ENCODE measurements around the gene AHSP.
"Not testable (repeated sequence)": the region's sequence is repeated elsewhere in the genome, so short reads cannot be mapped to it uniquely, and the experiment has no call there.

Gene AHSP

DNA sequence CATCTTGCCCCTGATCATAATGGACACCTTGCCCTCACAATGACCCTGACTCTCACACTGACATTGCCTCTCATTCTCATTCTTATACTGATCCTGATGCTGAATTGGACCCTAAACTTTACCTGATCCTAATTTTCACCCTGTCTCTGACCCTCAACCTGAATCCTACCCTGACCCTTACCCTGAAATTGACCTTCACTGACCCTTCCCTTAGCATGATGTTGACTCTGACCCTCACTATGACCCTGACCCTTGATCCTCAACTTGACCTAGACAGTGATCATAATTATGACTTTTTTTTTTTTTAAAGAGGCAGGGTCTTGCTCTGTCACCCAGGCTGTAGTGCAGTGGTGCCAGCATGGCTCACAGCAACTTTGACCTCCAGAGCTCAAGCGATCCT lies 3.4 kb downstream of the AHSP start:
- no peak for DNase-seq (ENCODE audit: low spot score)

DNA sequence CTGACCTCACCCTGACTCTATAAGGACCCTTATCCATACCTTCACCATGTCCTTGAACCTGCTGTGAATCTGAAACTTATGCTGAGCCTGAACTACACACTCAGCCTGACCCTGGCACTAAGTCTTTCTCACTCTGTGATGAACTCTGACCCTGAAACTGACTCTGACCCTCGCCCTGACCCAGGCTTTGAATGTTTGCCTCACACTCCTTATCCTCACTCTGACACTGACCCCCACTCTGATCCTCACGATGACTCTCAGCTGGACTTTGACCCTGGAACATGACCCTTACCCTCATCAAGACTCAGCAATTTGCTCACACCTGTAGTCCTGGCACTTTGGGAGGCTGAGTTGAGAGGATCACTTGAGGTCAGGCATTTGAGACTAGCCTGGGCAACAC lies 4.4 kb downstream of the AHSP start:
- no peak for DNase-seq (ENCODE audit: low spot score)

DNA sequence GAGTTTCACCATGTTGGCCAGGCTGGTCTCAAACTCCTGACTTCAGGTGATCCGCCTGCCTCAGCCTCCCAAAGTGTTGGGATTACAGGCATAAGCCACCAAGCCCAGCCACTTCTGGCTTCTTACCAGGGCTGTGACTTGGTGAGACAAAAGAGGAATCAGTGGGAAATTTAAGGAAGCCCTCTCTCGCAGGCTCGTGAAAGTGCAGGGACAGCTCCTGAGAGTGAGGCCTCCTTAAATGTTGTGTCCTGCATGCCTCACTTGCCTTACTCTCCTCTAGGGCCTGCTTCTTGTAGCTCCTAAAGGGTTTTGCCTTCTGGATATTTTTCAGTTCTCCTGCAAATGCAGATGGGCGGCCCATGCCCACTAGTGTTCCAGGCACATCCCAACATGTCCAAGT lies 5.2 kb downstream of the AHSP start:
- no peak for DNase-seq (ENCODE audit: low spot score)

- DNase-seq (ENCODE audit: low spot score), result no peak
These were observed 8.0 kb downstream of the AHSP start for GRCh38 chr16:31535737-31536136.

DNA sequence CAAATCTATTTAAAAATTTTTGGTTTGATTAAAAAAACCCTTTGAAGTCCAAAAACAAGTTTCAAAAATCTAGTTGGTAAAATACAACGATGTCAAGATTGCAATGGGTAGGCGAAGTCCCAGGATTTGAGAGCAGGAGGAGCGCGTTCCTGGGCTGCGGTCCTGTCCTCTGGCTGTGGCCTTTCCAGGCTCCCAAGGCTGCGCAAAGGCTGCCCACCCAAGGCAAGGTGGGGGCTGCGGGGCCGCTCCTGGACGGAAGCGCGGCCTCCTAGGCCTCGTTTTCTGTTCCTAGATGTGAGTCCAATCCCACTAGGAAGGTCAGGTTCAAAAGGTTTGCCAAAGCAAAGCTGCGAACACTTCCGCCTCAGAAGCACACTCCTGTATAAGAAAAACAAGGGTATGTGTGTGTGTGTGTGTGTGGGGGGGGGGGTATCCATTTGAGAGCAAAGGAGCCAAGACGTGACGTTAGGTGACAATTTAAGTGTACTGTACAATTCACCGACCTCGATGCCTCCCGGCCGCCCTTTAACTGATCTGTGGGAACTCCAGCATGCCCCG lies 9.2 kb downstream of the AHSP start:
- DNase-seq (ENCODE audit: low spot score), result no peak

DNA sequence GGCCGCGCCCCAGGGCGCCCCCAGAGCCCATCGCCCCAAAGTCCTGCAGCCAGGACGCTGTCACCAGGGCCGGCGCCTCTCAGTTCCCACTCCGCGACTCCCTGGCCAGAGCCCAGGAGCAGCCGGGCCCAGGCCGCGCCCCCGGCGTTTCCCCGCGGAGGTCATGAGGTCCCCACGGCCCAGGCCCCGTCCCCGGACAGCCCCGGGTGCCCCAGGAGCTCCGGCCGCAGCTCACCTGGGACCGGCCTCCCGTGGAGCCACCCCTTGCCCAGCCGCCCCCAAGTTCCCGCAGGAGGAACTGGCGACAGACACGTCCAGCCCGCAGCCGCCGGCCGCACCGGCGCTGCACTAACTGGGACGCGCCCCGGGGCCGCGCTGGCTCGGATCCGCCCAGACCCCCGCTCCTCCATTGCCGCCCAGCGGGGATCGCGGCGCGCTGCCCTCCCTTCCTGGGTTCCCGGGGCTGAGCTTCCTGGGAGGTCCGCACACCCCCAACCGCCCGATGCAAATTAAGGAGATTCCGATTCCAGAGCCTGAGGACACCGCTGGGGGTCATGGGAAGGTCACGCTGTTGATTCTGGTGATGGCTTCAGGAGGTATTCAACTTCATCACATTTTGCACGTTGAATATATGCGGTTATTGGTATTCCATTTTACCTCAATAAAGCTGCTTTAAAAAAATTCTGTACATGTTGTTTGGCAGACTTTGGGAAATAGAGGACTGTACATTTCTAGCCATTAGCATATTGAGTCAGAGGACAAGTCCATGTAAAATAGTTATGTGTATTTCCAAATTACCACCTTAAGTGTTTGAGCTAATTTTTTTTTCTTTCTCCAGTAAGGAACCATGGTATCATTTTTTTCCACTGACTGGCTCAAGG lies 9.9 kb downstream of the AHSP start:
- no peak for DNase-seq (ENCODE audit: low spot score)

DNA sequence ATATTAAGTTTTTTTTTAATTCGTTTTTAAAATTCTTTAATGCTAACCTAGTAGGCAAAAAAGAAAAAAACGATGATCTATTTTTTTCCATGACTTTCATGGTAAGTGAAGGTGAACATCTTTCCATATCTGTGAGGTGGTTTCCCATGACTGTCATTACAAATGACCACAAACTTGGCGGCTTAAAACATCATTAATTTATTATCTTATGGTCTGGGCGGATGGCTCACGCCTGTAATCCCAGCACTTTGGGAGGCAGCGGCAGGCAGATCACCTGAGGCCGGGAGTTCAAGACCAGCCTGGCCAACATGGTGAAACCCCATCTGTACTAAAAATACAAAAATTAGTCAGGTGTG lies 10.5 kb downstream of the AHSP start:
- not testable (repeated sequence) for DNase-seq (ENCODE audit: low spot score)

- DNase-seq (ENCODE audit: low spot score), result not testable (repeated sequence)
These were observed 12.1 kb downstream of the AHSP start for GRCh38 chr16:31539762-31540161.

- DNase-seq (ENCODE audit: low spot score), result no peak
These were observed 15.1 kb downstream of the AHSP start for GRCh38 chr16:31542763-31543162.

- DNase-seq (ENCODE audit: low spot score), result no peak
These were observed 33.9 kb downstream of the AHSP start for GRCh38 chr16:31561426-31562233.

DNA sequence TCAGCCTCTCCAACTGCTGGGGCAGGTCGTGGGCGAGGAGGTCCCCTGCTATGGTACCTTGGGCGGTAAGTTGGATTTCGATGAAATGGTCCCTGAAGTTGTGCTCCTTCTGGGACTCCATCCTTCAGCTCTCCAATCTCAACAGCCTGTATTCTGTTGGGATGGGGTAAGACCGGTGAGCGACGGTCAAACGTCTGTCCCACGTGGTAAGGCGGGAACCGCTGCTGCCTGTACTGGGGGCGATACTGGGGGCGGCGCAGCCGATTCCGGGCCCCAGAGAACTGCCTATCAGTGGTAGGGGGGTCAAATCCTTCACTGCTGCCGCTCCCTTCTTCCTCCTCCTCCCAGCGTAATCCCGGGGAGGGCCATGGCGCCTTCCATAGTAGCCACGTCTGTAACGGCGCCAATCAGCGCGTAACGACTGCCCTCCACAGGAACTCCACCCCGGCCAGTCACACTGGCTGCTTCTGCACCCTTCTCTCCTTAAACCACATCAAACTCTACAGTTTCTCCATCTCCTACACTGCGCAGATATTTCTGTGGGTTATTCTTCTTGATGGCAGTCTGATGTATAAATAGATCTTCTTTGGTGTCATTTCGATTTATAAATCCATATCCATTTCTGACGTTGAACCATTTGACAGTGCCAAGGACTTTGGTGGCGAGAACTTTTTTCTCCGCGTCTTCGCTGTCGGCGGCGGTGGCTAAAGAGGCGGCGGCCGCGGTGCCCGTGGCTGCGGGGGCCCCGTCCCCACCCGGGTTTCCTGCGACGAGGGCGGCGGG lies 41.1 kb downstream of the AHSP start:
- DNase-seq (ENCODE audit: low spot score), result no peak

DNA sequence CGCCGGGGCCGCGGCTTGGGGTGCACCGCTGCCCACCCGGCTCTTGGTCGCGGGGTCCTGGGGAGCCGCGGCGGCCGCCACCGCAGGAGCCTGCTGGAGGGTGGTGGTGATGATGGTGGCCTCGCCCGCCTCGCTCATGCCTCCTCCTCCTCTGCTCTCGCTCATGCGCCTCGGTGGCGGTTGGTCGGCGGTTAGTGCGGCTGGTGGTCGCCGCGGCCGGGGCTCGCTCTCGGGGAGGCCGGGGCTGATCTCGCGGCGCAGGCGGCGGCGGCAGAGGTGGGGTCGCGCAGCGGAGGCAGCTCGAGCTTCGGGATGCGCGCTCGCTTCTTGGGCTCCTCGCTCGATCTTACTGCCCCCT lies 41.6 kb downstream of the AHSP start:
- DNase-seq (ENCODE audit: low spot score), result no peak

- DNase-seq (ENCODE audit: low spot score), result no peak
These were observed 45.1 kb downstream of the AHSP start for GRCh38 chr16:31572821-31573220.

- not testable (repeated sequence) for DNase-seq (ENCODE audit: low spot score)
These were observed 46.5 kb downstream of the AHSP start for GRCh38 chr16:31574159-31574558.

DNA sequence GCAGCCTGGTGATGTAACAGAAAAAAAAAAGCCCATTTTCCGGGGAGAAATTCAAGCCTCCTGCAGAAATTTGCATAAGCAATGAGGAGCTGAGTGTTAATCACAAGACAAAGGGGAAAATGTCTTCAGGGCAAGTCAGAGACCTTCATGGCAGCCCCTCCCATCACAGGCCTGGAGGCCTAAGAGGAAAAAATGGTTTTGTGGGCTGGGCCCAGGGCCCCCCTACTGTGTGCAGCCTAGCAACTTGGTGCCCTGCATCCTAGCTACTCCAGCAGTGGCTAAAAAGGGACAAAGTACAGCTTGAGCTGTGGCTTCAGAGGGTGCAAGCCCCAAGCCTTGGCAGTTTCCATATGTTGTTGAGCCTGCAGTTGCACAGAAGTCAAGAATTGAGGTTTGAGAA lies 49.7 kb downstream of the AHSP start:
- no peak for DNase-seq (ENCODE audit: low spot score)

Measured in putamen (tissue), 1 donor.